ENCODE data around the gene RTL10.

RTL10 gene

DNA sequence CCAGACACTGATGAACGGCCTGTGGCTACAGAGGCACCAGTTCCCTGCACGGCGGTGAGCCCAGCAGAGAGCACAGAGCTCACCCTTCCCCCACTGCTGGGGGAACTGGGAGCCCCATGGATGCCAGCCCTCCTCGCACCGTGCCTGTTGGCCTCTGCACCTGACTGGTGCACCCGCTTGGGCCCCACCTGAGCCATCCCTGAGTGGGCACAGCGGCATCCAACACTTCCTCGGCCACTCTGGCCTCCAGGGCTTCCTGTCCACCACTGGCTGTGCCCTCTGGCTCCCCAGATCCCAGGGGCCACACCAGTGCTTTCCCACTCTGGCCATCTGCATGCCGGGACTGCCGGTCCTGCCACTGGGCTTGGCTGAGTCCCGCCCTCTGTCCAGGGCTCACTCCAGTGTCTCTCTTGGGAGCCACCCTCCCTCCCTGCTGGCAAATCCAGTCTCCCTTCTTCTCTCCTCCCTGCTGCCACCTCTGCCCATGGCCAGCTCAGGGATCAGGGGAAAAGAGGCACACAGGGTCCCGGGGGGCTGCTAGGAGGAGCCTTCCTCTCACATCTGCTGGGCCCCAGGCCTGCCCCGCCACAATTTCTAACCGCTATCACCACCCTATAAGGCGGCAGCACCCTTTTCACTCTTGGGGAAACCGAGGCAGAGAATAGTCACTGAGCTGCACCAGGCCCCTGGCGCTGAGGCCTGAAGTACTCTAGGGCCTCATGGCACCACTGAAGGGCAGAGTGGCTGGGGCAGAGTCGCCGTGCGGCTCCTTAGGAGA lies 33.0 kb downstream of the RTL10 start:
- no peak for DNase-seq

DNA sequence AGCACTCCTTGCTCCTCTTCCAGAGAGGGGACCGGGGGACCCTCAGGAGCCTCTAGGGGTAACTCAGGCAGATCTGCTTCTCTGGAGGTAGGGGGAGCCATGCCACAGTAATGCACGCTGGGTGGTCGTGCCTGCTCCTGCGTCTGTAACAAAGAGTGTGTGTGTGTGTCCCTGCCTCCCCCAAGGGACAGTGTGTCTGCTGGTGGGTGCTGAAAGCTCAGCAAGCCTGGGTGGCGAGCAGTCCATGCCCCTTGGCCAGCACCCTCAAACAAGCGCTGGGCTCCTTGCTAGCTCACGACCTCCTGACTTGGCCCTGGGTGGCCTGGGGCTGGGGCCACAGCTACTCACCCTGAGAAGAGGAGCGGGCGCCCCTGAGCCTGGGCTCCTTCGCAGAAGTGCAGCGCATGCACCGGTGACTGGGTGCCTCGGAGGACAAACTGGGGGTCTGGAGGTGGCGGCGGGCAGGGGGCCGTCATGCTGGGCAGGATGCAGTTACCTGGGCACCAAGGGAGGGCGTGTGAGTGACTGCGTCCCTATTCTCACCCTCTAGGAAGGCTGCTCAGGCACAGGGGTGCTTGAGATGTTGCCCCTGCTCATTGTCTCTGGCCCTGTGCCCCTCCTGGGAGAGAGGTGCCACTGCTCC lies 33.7 kb downstream of the RTL10 start:
- DNase-seq = no peak

DNA sequence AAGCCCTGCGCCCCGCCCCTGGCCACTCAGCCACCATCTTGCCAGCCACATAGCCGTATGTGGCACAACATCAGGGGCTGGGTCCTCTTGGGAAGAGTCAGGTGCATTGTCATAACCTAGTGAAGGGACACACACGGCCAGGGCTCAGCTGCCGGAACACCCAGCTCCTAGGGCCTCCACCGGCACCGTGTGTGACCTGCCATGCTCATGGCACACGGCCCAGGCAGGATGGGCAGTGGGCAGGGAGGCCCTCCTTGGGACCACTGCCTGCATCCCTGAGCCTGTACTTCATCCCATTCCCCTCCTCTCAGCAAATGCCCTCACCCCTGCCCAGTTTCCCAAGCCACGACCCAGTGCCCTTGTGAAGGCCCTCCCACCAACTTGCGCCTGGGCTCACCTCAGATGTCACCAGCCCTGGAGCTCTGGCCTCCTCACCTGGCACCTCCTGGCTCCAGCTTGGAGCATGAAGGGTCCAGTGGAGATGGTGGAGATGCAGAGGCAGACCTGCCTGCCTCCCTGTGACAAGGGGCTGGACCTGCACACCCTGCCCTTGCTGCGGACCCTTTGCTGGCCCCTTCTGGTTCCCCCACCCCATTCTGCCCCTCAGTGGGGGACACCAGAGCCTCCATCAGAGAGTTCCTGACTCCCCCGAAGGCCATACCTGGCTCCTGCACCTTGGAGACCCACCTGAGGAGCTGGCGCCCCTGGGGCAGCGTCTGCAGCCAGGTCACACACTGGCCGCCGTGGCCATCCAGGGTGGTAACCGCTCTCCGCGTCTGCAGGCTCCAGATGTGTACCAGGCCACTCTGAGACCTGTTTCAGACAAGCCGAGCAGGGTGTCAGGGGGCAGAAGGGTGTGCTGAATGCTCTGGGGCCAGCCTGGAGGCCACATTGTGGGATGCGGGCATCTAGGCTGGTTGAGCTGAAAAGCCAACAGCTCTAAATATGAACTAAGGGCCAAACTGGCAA lies 34.5 kb downstream of the RTL10 start:
- no peak for DNase-seq

DNA sequence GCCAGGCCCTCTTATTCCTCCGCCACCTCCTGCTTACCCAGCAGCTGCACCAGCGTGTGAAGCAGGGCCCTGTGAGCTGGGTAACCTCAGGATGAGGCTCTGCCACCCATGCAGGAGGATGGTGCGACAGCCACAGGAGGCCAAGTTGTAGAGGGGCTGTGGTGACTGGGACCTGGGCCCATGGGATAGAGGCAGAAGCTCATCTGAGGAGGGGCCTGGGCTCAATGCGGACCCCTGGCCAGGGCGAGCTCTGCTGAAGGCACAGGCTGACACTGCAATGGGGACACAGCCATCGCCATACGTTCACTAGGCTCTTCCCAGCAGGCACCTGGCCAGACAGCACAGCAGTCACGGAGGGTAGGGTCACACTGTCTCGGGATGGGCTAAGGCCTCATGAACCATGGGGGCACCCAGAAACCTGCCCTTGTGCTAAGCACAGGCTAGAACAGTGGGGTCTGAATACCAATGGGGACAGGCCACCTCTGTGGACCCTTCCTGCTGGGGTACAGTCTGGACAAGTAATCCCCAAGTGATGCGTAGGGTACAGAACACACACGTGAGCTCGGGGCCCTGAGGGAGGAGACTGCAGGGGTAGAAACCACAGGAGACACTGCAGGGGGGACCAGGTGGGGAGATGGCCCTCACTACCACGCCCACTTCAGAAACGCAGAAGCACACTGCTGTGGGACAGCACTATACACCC lies 35.3 kb downstream of the RTL10 start:
- DNase-seq = no peak

DNA sequence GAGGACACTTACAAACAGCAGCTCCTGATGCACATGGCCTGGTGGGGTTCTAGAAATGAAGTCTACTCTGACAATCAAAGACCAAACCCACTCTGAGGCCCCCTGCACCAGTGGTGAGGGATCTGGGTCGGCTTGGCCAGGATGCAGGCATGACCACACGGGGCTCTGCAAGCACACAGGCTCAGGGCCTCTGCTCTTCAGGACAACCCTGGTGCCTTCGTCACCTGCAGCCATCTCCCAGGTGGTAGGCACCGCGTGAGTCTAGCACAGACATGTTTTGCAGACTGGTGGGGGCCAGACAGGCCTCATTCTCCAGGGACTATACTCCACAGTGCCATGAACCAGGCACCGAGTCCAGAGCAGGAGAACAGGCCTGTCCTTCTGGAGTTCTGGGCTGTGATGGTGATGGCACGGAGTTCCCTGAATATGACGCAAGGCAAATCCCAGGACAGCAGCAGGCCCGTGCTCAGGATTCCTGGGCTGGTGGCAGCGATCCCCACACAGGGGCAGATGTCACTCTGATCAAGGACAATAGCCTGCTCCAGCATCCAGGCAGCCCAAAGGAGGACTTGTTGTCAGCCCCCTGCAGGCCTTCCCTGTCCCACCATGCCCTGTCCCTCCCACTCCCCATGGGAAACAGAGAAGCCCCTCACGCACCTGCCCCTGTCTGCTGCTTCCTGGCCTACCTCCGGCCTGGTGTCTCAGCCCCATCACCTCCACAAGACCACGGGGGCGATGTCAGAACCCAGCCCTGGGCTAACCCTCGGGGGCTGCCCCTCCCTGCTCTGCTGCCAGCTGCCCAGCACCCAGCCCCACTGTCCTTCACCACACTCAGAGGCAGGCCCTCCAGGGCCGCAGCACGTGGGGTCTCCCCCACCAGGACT lies 36.1 kb downstream of the RTL10 start:
- no peak for DNase-seq

DNA sequence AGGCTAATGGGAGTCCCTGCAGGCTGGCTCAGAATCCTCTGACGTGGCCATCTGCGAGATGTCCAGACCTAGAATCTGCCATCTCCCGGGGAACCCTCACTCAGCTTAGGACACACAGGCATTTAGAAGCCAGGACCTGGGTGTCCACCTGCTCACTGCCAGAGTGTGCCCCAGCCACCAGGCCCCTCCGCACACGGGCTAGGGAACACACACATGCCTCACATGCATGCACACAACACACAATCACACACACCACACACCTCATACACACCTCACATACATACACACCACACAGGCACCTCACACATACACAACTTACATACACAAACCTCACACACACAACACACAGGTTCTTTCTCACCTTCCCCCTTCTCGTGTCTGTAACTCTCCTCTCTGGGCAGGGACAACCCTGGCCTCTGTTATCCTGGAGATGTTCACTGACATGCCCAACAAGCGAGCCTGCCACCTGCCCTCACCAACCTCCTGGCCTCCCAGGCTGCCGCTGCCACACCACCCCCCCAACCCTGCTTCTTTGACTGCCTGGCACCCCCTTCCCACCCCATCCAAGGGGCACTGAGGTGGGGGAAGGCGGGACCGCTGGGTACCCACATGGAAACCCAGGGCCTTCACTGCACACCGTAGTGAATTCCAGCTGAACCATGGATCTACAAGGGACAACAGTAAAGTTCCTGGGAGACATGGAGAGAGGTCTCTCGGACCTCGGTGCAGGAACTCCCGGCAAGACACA lies 38.1 kb downstream of the RTL10 start:
- DNase-seq = no peak

DNA sequence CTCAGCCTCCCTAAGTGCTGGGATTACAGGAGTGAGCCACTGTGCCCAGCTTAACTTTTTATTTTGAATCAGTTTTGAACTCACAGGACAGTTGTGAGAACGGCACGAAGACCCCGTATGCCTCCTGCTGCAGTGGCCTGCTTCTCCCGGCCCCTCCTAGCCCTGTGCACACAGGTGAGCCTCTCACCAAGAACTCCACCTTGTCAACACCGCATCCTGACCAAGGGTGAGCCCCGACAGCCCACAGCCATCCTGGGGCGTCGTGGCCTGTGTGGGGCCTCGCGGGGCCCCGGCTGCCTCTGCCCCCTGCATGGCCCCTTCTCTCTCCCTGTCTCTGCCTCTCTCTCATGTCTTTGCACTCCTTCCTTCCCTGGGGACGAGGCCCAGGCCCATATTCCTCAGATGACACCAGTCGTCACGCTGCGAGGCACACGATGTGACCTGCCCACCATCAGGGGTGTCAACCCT lies 38.8 kb downstream of the RTL10 start:
- no peak for DNase-seq

DNA sequence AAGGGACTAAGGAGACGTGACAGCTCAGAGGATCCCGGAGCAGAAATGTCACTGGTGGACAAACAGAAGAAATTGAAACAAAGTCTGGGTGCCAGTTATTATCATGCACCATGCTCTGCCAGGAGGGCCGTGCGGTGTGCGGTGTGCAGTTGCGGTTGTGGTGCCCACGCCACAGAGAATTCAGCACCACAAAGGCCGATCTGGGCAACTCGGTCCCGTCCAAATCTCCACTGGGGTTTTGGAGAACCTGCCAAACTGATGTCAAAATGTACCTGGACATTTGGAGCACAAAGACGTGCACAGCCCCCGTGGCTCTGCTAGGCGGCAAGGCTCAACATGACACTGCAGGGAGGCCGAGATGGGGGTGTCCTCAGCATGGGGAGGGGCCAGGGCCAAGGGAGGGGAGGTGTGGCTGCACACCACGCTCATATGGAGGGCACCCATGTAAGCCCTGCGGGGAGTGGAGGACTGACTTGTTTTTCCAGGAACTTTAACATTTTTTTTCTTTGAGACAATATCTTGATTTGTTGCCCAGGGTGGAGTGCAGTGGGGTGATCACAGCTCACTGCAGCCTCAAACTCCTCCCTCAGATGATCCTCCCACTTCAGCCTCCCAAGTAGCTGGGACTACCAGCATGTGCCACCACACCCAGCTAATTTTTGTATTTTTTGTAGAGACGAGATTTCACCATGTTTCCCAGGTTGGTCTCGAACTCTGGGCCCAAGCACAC lies 39.4 kb downstream of the RTL10 start:
- DNase-seq = no peak

DNA sequence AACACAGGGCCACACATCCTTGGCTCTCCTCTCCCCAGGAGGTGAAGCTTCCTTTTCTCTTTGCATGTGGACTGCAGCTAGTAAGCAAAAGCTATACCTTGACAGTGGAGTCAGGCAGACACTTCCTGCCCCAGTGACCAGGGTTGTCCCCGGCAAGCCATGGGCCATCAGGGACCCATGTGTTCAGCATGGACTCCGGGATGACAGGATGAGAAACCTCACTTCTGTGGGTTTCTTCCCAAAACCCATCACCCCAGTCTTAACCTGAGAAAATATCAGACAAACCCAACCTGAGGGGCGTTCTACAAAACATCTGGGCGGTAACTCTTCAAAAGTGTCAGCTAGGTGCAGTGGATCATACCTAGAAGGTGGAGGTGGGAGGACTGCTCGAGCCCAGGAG lies 40.2 kb downstream of the RTL10 start:
- DNase-seq = no peak

DNA sequence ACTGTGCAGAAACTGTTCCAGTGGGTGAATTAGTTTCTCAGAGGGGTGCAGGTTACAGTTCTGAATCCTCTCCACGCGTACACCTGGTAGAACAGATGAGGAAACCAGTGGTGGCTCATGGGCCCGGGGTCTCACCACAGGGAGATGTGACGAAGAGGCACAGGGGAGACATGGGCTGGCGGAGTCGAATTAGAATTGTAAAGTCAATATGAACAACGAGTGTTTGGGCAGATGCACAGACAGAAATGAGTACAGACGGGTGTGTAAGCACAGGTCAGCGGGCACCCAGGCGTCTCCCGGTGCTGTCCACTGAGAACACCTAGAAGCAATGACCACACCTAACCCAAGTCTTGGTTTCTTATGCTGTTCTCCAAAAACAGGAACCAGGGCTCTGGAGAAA lies 41.8 kb downstream of the RTL10 start:
- no peak for DNase-seq

DNA sequence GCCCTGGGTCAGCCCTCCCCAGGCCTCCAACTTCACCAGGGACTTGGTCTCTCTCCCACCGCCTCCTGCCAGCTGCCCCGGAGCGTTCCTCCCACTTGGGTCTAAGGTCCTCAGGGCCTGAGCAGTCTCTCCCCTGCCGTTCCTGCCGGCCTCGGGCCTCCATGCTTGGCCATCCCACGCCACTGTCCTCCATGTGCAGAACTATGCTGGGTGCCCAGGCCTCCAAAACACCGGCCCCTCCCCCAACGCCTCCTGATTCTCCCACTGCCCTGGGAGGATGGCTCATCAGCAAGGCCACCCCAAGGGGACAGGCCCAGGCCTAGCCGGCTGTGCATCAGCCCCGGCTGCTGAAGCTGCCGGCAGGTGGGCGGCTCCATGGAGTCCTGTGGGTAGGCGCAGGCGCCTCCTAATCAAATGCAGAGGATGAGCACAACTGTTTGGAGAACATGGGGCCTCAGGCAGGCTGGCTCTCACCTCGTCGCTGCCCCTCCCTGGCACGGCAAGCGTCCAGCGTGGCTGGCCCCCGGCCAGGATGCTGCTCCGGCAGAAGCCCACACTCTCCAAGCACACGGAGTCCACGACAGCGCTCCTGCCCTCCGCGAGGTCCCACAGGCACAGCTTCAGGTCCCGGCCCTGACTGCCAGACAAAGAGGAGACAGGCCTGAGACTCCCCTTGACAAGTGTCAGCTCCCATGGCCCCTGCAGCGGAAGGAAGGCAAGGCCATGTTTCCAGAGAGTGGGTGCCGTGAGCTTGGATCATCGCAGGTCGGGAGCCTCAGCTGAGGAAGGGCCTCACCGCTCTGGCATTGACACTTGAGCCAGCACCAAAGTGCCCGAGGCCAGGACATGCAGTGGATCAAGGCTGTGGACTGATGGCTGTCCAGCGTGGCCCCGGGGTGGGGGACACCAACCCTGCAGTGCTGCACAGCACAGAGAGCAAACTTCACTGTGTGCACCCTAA lies 42.6 kb downstream of the RTL10 start:
- no peak for DNase-seq

DNA sequence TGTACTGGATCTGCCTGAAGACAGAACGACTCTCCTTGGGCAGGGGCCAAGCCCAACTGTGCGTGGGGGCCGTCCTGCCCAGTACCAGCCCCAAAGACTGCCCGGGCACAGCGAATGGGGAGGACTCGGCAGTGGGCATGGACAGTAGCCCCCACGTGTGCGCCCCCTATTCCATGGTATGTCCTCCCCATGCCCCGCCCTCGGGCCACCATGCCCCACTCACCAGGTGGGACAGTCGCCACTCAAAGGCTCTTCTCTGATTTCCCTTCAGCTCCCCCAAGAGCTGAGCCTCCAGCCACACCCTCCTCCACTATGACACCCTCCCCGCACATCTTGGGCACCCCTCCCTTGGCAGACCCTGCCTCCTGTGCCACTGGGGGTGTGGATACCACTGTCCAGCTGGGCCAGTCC lies 43.5 kb downstream of the RTL10 start:
- DNase-seq = no peak

DNA sequence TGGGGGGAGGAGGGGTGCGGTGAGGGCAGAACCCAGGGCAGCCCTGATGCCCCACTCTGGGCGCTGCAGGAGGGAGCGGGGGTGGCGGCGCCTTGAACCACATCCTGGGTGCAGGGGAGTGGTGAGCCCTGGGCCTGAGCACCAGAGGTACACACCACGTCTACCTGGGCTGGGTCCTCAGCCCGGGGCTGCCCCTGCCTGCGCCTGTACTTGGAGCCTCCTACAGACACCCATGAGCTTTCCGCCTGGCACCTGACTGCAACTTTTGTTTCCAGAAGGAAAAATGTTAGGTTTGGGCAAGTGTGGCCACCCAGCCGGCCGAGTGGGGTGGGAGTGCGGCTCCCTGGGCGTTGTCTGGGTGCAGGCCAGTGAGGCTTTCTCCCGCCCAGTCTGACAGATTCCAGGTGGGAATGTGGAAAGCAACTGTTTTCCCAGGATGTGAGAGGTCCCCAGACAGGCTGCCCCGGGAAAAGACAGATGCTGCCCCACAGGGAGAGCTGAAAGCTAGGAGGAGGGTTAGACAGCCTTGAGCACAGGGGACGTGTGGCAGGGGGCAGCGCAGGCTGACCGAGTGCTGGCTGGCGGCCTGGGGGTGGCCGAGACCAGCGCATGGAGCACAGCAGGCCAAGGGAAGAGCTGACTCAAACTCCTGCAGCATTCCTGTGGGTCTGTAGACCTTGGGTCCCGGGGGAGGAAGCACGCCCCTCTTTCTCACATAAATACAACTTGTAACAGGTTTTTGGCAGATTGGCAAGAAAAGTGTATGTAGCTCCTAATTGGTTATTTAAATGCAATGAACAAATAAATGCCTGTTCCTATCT lies 44.1 kb downstream of the RTL10 start:
- no peak for DNase-seq

DNA sequence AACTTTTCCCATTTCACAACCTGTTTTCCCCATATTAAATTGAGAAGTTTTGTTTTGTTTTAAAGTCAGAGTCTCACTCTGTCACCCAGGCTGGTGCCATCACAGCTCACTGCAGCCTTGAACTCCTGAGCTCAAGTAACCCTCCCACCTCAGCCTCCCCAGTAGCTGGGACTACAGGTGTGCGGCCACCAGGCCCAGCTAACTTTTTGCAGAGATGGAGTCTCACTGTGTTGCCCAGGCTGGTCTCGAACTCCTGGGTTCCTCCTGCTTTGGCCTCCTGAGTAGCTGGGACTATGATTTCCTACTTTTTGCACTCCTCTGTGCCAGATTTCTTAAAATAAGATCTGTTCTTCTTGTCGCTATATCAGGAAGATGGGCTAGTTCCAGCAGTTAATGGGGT lies 44.9 kb downstream of the RTL10 start:
- DNase-seq = no peak

DNA sequence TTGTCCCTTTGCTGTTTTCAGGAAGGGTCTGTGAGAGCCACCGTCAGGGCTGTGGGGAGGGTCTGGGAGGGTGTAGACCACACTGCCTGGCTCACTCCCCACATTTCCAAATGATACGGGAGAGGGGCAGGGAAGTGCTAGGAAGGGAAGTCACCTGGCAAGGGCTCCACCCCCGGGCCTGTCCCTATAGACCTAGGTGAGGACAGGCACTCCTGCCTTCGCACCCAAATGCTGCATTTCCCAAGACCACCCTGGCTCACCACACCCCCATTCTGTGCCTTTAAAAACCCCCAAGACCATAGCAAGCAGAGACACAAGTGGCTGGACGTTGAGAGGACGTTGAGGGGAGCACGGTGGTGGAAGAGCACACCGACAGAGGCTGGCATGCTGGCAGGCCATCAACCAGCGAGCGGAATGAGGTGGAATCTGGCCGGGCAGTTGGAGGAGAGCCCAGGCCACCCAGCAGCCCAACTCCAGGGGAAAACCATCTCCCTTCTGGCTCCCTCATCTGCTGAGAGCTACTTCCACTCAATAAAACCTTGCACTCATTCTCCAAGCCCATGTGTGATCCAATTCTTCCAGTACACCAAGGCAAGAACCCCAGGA lies 45.7 kb downstream of the RTL10 start:
- DNase-seq = no peak

DNA sequence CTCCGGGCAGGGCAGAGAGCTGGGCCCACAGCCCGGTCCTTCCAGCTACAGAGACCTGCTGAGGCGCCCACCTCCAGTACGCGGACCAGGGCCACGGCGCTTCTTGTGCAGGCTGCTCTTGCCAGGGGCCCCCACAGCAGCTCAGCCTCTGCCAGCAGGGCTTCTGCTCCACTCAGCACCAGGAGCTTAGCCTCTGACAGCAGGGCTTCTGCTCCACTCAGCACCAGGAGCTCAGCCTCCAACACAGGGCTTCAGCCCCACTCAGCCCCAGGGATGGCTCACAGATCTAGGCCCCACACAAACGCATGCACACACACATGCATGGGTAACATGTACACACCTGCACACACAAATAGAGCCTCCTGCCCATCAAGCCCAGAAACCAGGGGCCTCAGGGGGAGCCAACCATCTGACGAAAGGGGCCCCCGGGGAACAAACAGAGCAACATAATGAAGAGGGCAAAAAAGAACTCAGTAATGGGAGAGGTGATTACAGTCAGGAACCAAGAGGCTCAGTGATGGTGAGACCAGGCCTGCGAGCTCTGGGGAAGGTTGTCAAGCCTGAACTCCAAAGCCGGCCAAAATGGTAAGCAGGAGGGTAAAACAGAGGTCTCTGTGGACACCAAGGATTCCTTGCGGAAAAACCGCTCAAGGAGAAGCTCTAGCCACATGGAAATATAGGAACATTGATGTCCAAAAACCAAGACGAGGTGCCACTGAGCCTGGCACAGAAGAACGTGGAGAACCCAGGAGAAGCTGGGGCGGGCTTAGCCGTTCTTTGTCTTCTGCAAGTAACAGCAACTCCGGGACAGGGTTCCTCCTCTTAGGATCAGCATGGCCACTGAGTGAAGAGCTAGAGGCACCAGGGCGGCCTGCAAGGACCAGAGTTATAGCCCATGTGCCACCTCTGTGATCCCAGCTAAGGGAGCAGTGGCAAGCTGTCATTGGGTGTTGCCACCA lies 46.5 kb downstream of the RTL10 start:
- no peak for DNase-seq

All from activated CD4-positive, alpha-beta T cell treated with anti-CD3 and anti-CD28 coated beads, Interleukin-2, amount 50 U/mL, for 4 hours (primary cell).